K562 treated with DMSO at 1 percent for 4 hours (cell line): ENCODE measurements around the gene ZNF101. TPM values are rescaled to one million over a fixed set of nuclear protein-coding genes. Genes with fewer than 3 reads are reported as not detected.

Source experiments
- total RNA-seq: library from RNA; unstranded; fragments of 300-600 nt; gene quantifications from 2 replicates; pipeline ENCODE4 v1.2.3, GENCODE V29; 2022; ENCODE audit not compliant: insufficient read depth

The ZNF101 gene
- total RNA-seq: 5.7 and 5.8 TPM in 2 replicates

DNA sequence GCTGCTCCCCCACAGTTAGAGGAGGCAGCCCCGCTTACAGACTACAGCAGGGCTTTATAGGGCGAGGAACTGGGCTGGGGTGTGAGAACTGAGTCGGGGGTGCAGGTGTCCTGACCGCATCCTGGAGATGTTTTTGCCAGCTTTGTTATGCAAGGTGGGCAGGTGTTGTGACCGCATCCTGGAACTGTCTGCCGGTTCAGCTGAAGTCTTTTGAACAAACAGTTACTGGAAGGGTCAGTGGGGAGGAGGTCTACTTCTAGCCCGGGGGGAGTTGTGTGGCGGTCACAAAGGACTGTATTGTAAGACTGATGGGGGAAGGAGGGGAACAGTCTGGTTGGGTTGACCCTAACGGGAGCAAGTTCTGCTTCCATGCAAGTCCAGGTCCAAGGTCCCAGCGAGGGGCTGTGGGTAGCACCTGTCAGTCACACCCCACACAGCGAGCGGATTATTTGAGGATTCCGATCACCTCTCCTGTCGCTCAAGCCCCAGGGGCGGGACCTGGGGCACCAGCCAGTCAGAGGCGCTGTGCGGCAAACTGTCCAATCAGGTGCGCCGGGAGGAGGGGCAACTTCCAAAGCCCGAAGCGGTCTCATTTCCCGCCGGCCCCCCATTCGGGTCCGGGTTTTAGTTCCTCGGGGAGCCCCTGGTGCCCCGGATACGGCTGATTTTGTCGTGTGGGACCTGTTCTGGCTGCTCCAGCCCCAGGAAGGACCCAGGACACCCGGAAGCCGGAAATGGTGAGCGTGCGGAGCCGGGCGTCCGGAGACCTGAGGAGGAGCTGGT lies at the start of gene ZNF101:
Gene ZNF101, plus strand, starts transcription at position 610 of the 783 bp plus-strand sequence. Its CDS starts 125 bp downstream, at position 735.

DNA sequence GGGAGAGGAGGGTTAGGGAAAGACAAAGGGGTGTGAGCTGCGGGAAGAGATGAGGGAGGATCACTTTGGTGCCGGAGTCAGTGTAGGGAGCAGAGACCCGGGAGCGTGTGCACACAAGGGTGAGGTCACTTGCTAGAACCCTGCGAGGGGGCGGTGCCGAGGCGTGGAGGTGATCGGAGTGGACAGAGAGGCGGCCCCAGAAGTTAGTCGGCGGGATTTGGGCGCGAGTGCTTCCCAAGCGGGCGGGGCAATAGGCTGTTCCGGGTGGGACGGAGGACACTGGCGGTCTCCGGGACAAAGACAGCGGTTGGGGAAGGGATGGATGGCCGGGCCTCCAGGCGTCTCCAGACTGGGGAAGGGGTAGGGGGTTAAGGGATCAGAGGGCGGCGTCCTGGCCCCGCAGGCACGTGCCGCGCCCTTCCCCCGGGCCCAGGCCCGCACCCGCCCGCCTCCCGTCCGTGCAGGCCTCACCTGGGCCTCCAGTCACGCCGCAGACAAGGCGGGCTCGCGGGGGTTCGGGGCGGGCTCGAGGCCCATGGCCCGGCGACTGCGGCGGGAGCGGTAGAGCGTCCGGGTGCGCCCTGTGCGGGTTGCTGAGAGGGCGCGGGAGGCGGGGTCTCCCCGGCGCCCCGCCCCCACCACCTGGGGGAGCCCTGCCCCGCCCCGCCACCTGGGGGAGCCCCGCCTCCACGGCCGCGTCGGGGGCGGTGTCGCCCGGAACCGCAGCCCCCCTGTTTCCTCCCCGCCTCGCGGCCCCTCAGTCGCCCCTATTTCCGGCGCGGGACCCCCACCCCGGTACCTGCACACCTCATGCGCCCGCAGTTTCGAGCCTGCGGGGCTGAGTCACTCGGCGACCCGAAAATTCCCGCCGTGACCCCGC lies 40.8 kb upstream of the ZNF101 start, which contains the start of gene LPAR2:
Gene LPAR2, minus strand, starts transcription at position 600 of the 880 bp plus-strand sequence. CDS start 945 bp downstream, outside the sequence.

DNA sequence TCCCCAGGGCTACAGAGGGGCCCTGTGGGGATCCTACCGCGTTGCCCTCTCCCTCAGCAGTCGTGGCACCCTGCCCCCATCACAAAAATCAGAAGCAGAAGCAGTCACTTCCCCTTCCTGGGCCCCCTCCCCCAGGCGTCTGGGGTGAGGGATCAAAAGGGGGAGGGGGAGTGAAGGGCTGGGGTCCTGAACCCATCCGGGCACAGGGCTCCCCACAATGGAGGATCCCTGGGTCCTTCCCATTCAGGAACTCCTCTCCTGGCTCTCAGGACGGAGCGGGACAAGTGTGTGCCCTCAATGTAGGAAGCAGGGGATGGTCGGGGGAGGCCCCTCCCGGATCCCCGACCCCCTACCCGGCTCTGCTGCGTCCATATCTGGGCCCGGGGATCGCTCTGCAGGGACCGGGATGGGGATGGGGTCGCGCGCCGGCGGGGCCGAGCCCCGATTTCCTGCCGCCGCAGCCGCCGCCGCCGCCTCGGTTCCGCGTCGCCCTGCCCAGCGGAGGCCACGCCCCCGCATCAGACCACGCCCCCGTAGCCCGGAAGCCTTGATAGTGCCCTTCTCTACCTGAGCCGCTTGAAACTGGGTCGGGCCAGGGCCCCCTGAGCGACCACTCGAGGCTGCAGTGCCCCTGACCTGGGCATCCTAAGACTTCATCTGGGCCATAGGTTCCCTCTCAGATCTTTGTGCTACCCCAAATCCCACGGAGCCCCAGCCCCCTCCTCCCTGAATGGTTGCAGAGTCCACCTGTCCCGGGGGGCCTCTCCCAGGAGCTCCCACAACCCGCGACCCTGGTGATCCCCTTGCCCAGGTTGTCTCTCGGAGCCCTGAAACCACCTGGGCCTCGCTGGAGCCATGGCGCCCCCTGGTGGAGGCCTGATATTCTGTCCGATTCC lies 25.2 kb upstream of the ZNF101 start, which contains the start of gene GMIP:
Gene GMIP, minus strand, starts transcription at position 500 of the 896 bp plus-strand sequence. Its CDS starts 128 bp downstream, at position 372.

DNA sequence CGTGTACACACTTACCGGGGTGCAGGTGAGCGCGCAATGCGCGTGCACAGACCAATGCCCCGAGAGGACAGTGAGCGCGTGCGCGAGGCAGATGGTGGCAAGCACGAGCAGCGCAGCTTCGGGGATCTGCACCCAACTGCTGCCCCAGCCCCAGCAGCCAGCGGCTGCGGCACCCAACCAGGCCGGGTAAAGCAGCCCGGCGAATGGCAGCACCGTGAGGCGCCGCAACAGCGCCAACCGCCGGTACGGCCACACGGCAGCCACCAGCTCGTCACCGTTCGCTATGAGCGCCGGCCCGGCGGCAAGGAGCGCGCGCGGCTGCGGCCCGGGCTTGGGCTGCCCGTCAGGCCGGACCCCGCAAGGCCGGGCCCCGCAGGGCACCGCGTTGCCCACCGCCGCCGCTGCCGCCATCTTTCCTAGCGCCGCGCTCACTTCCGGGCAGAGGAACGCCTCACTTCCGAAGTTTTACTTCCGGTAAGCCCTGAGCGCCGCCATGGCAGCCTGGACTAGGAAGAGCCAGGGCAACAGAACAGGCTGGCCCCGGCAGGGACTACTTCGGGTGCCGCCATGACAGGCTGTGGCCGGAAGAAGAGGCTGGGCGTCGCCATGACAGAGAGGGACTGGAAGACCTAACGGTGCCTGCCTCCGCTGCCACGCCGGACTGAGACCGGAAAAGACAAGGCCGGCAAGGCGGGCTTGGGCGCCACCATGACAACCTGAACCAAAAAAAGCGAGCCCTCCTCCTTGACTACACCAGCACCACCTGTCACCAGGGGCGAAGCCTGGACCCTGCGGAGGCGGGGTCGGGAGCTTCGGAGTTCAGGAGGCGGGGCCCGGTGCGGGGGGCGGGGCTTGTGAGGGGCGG lies 5.2 kb upstream of the ZNF101 start, which contains the start of gene ATP13A1:
Gene ATP13A1, minus strand, starts transcription at position 421 of the 865 bp plus-strand sequence. Its CDS starts 10 bp downstream, at position 411.

DNA sequence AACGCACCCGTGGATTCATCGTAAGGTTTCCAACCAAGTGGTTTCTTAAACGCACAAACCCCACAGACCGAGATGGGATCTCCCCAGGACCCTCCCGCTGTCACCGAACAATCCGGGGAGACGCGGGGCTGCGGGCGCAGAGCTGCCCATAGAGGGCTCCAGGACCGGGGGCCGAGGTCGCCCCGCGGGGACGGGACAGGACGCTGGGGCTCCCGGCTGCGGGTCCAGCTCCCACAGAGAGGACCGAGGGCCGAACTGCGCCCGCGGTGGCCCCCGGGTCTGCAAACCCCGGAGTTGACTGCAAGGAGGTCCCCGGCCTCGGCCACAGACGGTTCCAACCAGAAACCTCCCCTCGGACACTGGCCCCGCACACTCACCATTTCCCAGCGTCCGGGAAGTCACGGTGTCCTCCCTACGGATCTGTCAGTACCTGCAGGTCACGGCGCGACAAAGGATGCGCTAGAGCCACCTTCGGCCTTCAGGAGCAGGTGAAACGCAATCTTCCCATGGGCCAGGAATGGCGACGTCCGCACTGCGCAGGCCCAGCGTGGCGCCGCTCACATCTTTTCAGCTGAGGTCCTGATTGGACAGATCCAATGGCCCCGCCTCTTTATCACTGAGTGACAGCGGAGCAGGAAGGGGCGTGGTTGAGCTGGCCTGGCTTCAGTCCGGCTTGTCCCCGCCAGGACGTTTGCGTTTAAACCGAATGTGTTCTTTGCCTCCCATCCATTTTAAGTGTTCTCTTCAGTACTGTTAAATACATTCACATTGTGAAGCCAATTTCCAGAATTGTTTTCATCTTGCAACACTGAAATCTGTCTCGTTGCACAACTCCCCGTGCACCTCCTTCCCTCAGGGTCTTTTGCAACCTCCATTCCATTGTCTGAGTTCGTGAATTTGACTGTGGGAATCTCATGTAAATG lies 64.2 kb downstream of the ZNF101 start, which contains the start of gene ZNF14:
Gene ZNF14, minus strand, starts transcription at position 534 of the 923 bp plus-strand sequence. Its CDS starts 154 bp downstream, at position 380.

Other genes with a start within 250 kb of the ZNF101 start
- gene TSSK6, start 153.3 kb upstream of the ZNF101 start, total RNA-seq: 3.0 and 6.0 TPM in 2 replicates
- gene NDUFA13, start 152.6 kb upstream of the ZNF101 start, total RNA-seq: 313 and 415 TPM in 2 replicates
- 1.7 and 6.6 TPM in 2 replicates for gene YJEFN3, start 139.9 kb upstream of the ZNF101 start, total RNA-seq
- gene CILP2, start 130.6 kb upstream of the ZNF101 start, total RNA-seq: 1.2 and 2.0 TPM in 2 replicates
- gene PBX4, start 50.2 kb upstream of the ZNF101 start, total RNA-seq: 2.6 and 3.4 TPM in 2 replicates
- gene LPAR2, start 40.6 kb upstream of the ZNF101 start, total RNA-seq: 11.9 and 19.4 TPM in 2 replicates
- gene GMIP, start 25.2 kb upstream of the ZNF101 start, total RNA-seq: 13.6 and 13.9 TPM in 2 replicates
- 62.5 and 84.4 TPM in 2 replicates for gene ATP13A1, start 5.2 kb upstream of the ZNF101 start, total RNA-seq
- gene ZNF14, start 64.3 kb downstream of the ZNF101 start, total RNA-seq: 2.9 and 4.0 TPM in 2 replicates
- gene ZNF506, start 152.9 kb downstream of the ZNF101 start, total RNA-seq: not detected in 2 replicates
- 2.4 and 4.5 TPM in 2 replicates for gene ZNF253, start 197.0 kb downstream of the ZNF101 start, total RNA-seq
- 7.1 and 15.1 TPM in 2 replicates for gene ZNF93, start 232.1 kb downstream of the ZNF101 start, total RNA-seq